Measurements from ENCODE around the gene UIMC1.
"Not testable (repeated sequence)": the region's sequence is repeated elsewhere in the genome, so short reads cannot be mapped to it uniquely, and the experiment has no call there.

UIMC1 gene

DNA sequence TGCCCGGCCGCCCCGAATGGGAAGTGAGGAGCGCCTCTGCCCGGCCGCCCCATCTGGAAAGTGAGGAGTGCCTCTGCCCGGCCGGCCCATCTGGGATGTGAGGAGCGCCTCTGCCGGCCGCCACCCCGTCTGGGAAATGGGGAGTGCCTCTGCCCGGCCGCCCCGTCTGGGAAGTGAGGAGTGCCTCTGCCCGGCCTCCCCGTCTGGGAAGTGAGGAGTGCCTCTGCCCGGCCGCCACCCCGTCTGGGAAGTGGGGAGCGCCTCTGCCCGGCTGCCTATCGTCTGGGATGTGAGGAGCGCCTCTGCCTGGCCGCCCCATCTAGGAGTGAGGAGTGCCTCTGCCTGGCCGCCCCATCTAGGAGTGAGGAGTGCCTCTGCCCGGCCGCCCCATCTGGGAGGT is 22.4 kb downstream of the UIMC1 start:
- H3K9ac ChIP-seq (ENCODE audit: low read depth, low read length); H3K4me1 ChIP-seq (ENCODE audit: control insufficient read depth, insufficient read depth, low read length); H3K36me3 ChIP-seq (ENCODE audit: control insufficient read depth, insufficient read depth, low read length); H3K27me3 ChIP-seq (ENCODE audit: control insufficient read depth, insufficient read depth, low read length); H3K4me3 ChIP-seq (ENCODE audit: low read depth, low read length); H3K9me3 ChIP-seq (ENCODE audit: control insufficient read depth, insufficient read depth, low read length): not testable (repeated sequence)

DNA sequence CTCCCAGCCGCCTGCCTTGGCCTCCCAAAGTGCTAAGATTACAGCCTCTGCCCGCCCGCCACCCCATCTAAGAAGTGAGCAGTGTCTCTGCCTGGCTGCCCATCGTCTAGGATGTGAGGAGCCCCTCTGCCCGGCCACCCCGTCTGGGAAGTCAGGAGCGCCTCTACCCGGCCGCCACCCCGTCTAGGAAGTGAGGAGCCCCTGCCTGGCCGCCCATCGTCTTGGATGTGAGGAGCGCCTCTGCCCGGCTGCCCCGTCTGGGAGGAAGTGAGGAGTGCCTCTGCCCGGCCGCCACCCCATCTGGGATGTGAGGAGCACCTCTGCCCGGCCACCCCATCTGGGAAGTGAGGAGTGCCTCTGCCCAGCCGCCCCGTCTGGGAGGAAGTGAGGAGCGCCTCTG is 23.0 kb downstream of the UIMC1 start:
- not testable (repeated sequence) for H3K27me3 ChIP-seq (ENCODE audit: control insufficient read depth, insufficient read depth, low read length); H3K9me3 ChIP-seq (ENCODE audit: control insufficient read depth, insufficient read depth, low read length); H3K4me3 ChIP-seq (ENCODE audit: low read depth, low read length); H3K36me3 ChIP-seq (ENCODE audit: control insufficient read depth, insufficient read depth, low read length); H3K4me1 ChIP-seq (ENCODE audit: control insufficient read depth, insufficient read depth, low read length); H3K9ac ChIP-seq (ENCODE audit: low read depth, low read length)

DNA sequence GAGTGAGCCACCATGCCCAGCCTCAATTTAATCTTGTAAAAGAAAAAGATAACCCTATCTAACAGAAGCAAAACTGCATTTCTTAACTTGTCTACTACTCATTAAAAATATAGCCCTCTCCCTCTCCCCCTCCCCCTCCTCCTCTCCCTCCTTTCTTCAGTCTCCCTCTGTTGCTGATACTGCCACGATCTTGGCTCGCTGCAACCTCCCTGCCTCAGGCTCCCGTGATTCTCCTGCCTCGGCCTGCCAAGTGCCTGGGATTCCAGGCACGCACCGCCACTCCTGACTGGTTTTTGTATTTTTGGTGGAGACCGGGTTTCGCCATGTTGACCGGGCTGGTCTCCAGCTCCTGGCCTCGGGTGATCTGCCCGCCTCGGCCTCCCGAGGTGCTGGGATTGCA is 23.5 kb downstream of the UIMC1 start:
- not testable (repeated sequence) for H3K9me3 ChIP-seq (ENCODE audit: control insufficient read depth, insufficient read depth, low read length); H3K27me3 ChIP-seq (ENCODE audit: control insufficient read depth, insufficient read depth, low read length); H3K9ac ChIP-seq (ENCODE audit: low read depth, low read length); H3K4me3 ChIP-seq (ENCODE audit: low read depth, low read length); H3K36me3 ChIP-seq (ENCODE audit: control insufficient read depth, insufficient read depth, low read length); H3K4me1 ChIP-seq (ENCODE audit: control insufficient read depth, insufficient read depth, low read length)

DNA sequence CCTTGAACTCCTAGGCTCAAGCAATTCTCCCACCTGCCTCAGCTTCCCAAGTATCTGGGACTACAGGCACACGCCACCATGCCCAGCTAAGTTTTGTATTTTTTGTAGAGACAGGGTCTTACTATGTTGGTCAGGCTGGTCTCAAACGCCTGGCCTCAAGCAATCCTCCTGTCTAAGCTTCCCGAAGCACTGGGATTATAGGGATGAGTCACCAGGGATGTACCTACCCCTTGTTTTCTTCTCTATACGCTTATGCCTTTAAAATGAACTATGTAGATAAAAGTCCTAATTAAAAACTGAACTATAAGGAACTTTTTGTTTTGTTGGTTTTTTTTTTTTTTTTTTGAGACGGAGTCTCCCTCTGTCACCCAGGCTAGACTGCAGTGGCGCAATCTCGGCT is 25.8 kb downstream of the UIMC1 start:
- Histone ChIP-seq H3K36me3 (ENCODE audit: control insufficient read depth, insufficient read depth, low read length) (peaks cover 7% of the 10 kb centered on the region), H3K4me3 (ENCODE audit: low read depth, low read length) (no peak overlapping the region), H3K4me1 (ENCODE audit: control insufficient read depth, insufficient read depth, low read length) (no peaks in the 10 kb centered on the region), H3K9me3 (ENCODE audit: control insufficient read depth, insufficient read depth, low read length) (no peaks in the 10 kb centered on the region), H3K9ac (ENCODE audit: low read depth, low read length) (no peak overlapping the region), H3K27me3 (ENCODE audit: control insufficient read depth, insufficient read depth, low read length) (no peaks in the 10 kb centered on the region)

DNA sequence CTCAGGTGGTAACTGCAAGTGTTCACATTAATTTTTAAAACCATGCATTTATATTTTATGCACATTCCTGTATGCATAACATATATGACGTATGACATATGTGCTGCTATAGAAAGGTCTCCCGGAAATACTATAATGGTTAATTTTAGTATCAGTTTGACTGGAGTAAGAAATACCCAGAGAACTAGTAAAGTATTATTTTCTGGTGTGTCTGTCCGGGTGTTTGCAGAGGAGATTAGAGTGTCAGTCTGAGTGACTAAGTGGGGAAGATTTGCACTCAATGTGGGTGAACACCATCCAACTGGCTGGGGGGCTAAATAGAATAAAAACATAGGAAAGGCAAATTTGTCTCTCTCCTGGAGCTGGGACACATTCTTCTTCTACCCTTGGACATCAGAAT is 26.9 kb downstream of the UIMC1 start:
- Histone ChIP-seq H3K9me3 (ENCODE audit: control insufficient read depth, insufficient read depth, low read length) (no peaks in the 10 kb centered on the region), H3K9ac (ENCODE audit: low read depth, low read length) (no peak overlapping the region), H3K27me3 (ENCODE audit: control insufficient read depth, insufficient read depth, low read length) (no peaks in the 10 kb centered on the region), H3K36me3 (ENCODE audit: control insufficient read depth, insufficient read depth, low read length) (peaks cover 7% of the 10 kb centered on the region), H3K4me3 (ENCODE audit: low read depth, low read length) (no peak overlapping the region), H3K4me1 (ENCODE audit: control insufficient read depth, insufficient read depth, low read length) (no peaks in the 10 kb centered on the region)

DNA sequence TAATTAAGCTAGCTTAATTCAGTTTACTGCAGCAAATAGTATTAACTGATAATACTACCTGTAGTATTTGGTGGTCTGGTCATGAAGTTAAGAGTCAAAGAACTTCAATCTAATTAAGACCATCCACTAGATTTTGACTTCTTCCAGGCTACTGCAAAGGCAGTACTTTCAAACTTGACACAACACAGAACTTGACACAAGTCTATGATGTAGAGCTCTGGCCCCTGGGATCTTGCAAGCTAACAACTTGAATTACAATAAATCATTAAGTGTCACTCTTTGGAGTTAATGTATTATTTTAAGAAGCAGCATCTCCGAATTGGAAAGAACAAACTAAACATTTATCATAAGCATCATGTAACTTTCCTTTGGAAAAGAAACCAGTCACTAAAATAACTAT is 40.9 kb downstream of the UIMC1 start:
- Histone ChIP-seq H3K4me1 (ENCODE audit: control insufficient read depth, insufficient read depth, low read length) (no peaks in the 10 kb centered on the region), H3K36me3 (ENCODE audit: control insufficient read depth, insufficient read depth, low read length) (peaks cover 12% of the 10 kb centered on the region), H3K9ac (ENCODE audit: low read depth, low read length) (no peak overlapping the region), H3K4me3 (ENCODE audit: low read depth, low read length) (no peak overlapping the region), H3K9me3 (ENCODE audit: control insufficient read depth, insufficient read depth, low read length) (no peaks in the 10 kb centered on the region), H3K27me3 (ENCODE audit: control insufficient read depth, insufficient read depth, low read length) (no peaks in the 10 kb centered on the region)

DNA sequence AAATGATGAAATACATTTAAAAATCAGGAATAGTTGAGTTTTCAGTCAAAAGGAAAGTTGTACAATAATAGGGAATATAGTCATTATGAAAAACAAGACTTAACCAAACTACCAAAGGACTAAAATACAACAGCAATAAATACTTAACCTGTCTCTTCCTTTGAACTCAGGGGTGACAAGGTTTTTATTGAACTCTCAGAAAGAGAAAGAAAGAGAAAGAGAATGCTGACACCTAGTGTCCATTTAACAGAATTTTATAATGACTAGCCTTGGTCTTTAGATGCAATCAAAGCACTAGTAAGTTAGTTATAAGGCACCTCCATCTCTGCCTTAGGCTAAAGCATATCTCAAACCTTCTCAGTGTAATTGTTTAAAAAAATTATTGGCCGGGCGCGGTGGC is 47.5 kb downstream of the UIMC1 start:
- Histone ChIP-seq H3K36me3 (ENCODE audit: control insufficient read depth, insufficient read depth, low read length) (no peaks in the 10 kb centered on the region), H3K4me1 (ENCODE audit: control insufficient read depth, insufficient read depth, low read length) (no peaks in the 10 kb centered on the region), H3K4me3 (ENCODE audit: low read depth, low read length) (no peak overlapping the region)

DNA sequence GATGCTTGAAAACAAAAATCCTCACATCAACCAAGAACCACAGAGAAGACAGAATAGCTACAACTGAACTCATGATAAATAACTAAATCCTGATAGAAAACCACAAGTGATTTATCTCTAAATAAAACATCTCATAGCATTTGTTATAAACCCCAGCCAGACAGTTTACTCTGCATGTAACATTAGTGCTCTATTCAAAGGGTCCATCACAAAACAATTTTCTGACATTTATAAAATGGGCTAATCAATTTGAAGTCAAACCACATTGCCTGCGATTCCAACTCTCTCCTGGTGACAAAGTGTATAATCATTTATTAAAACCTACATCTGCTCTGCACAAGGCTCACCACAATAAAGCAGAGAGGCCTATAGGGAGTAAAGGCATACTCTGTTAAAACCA is 49.8 kb downstream of the UIMC1 start:
- no peaks in the 10 kb centered on the region for H3K4me1 ChIP-seq (ENCODE audit: control insufficient read depth, insufficient read depth, low read length)
- no peak overlapping the region for H3K9ac ChIP-seq (ENCODE audit: low read depth, low read length)
- no peak overlapping the region for H3K4me3 ChIP-seq (ENCODE audit: low read depth, low read length)
- H3K27me3 ChIP-seq (ENCODE audit: control insufficient read depth, insufficient read depth, low read length), result no peaks in the 10 kb centered on the region
- no peaks in the 10 kb centered on the region for H3K36me3 ChIP-seq (ENCODE audit: control insufficient read depth, insufficient read depth, low read length)
- H3K9me3 ChIP-seq (ENCODE audit: control insufficient read depth, insufficient read depth, low read length), result no peaks in the 10 kb centered on the region

More for the DNA sequence above, 47.5 kb downstream of the UIMC1 start:
- no peaks in the 10 kb centered on the region for H3K9me3 ChIP-seq (ENCODE audit: control insufficient read depth, insufficient read depth, low read length)
- H3K27me3 ChIP-seq (ENCODE audit: control insufficient read depth, insufficient read depth, low read length), result no peaks in the 10 kb centered on the region
- no peak overlapping the region for H3K9ac ChIP-seq (ENCODE audit: low read depth, low read length)

DNA sequence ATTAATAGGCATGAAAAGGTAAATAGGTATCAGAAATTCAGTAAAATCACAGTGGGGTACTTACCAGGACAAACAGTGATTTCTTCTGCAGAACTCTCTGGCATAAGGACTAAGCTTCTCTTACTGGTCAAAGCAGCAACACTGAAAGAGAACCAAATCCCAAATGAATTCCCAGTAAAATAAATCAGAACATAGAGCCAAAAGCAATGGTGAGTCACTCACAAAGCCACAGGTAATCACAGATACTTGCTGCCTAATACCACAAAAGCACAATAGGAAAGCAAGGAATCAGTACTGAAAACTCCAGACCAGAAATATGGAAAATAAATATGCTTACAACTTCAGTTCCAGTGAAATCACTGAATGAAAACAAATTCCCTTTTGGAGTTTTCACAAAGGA is 50.7 kb downstream of the UIMC1 start:
- Histone ChIP-seq H3K4me1 (ENCODE audit: control insufficient read depth, insufficient read depth, low read length) (no peaks in the 10 kb centered on the region), H3K27me3 (ENCODE audit: control insufficient read depth, insufficient read depth, low read length) (no peaks in the 10 kb centered on the region), H3K4me3 (ENCODE audit: low read depth, low read length) (no peak overlapping the region), H3K36me3 (ENCODE audit: control insufficient read depth, insufficient read depth, low read length) (peaks cover under 1% of the 10 kb centered on the region), H3K9ac (ENCODE audit: low read depth, low read length) (no peak overlapping the region), H3K9me3 (ENCODE audit: control insufficient read depth, insufficient read depth, low read length) (no peaks in the 10 kb centered on the region)

DNA sequence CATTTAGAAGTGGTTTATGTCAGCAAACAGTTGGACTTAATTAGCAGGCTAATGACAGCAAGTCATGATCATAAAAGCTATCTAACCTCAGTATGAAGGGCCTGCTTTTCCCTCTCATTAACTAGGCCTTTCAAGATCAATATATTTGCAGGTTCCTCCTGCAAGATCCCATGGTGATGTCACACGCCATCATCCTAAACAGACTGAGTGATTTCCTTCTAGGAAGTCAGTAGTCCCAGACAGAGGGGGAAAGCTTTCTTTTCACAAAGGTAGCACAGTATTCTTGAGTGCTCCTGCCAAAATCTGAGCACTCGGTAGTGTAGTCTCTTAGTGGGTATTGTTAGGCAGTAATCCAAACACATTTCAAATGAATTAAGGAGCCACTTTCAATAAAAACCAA is 52.5 kb downstream of the UIMC1 start:
- peaks cover 5% of the 10 kb centered on the region for H3K36me3 ChIP-seq (ENCODE audit: control insufficient read depth, insufficient read depth, low read length)
- H3K27me3 ChIP-seq (ENCODE audit: control insufficient read depth, insufficient read depth, low read length), result no peaks in the 10 kb centered on the region
- H3K4me3 ChIP-seq (ENCODE audit: low read depth, low read length), result no peak overlapping the region
- no peaks in the 10 kb centered on the region for H3K4me1 ChIP-seq (ENCODE audit: control insufficient read depth, insufficient read depth, low read length)
- H3K9me3 ChIP-seq (ENCODE audit: control insufficient read depth, insufficient read depth, low read length), result no peaks in the 10 kb centered on the region
- no peak overlapping the region for H3K9ac ChIP-seq (ENCODE audit: low read depth, low read length)

DNA sequence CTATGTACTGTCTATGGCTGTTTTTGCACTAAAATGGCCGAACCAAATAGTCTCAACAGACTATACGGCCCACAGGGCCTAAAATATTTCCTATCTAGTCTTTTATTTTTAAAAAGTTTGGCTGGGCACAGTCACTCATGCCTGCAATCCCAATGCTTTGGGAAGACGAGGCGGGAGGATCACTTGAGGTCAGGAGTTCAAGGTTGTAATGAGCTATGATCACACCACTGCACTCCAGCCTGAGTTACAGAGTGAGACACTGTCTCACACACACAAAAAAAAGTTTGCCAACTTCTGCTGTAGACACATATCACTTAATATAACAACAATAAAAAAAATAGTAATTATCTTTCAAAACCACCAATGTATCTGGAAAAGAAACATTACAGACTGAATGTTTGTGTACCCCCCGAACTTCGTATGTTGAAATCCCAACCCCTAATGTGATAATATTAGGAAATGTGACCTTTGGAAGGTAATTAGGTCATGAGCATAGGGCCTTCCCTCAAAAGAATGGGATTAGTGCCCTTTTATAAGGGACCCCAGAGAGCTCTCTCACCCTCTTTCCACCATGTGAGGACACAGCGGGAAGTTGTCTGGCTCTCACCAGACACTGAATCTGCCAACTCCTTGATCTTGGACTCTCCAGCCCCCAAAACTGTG is 53.9 kb downstream of the UIMC1 start:
- Histone ChIP-seq H3K36me3 (ENCODE audit: control insufficient read depth, insufficient read depth, low read length) (peaks cover 5% of the 10 kb centered on the region), H3K27me3 (ENCODE audit: control insufficient read depth, insufficient read depth, low read length) (no peaks in the 10 kb centered on the region)

DNA sequence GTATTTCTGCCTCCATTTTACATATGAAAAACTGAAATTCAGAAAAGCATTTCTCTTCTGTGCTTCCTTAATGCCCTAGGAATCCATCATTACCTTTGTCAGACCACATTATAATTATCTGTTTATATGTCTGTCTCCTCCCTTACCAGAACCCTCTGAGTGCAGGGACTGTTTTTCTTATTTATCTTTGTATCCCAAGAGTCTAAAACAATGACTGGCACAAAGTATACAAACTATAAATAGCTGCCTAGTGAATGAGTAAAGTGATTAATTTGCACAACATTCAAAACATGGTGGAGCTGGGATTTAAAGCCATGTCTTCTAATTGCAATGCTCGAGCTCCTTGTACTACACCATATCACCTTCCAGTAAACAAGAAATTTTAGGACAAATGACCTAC is 58.1 kb downstream of the UIMC1 start:
- Histone ChIP-seq H3K4me3 (ENCODE audit: low read depth, low read length) (no peak overlapping the region), H3K9me3 (ENCODE audit: control insufficient read depth, insufficient read depth, low read length) (no peaks in the 10 kb centered on the region), H3K36me3 (ENCODE audit: control insufficient read depth, insufficient read depth, low read length) (peaks cover 10% of the 10 kb centered on the region), H3K4me1 (ENCODE audit: control insufficient read depth, insufficient read depth, low read length) (peaks cover 22% of the 10 kb centered on the region), H3K27me3 (ENCODE audit: control insufficient read depth, insufficient read depth, low read length) (no peaks in the 10 kb centered on the region), H3K9ac (ENCODE audit: low read depth, low read length) (no peak overlapping the region)

More for the DNA sequence above, 53.9 kb downstream of the UIMC1 start:
- H3K9me3 ChIP-seq (ENCODE audit: control insufficient read depth, insufficient read depth, low read length), result no peaks in the 10 kb centered on the region
- H3K9ac ChIP-seq (ENCODE audit: low read depth, low read length), result no peak overlapping the region
- H3K4me3 ChIP-seq (ENCODE audit: low read depth, low read length), result no peak overlapping the region
- peaks cover 7% of the 10 kb centered on the region for H3K4me1 ChIP-seq (ENCODE audit: control insufficient read depth, insufficient read depth, low read length)
